Middle frontal gyrus (tissue), 1 donor: ENCODE data around the gene PTGES3.
"Not testable (repeated sequence)": the region's sequence is repeated elsewhere in the genome, so short reads cannot be mapped to it uniquely, and the experiment has no call there.

Experiments used
- DNase-seq: peaks from one replicate; pipeline ENCODE4 v3.0.0-alpha.2; 2015; ENCODE audit warnings: low spot score; ENCODE audit errors: extremely low spot score

The PTGES3 gene

DNA sequence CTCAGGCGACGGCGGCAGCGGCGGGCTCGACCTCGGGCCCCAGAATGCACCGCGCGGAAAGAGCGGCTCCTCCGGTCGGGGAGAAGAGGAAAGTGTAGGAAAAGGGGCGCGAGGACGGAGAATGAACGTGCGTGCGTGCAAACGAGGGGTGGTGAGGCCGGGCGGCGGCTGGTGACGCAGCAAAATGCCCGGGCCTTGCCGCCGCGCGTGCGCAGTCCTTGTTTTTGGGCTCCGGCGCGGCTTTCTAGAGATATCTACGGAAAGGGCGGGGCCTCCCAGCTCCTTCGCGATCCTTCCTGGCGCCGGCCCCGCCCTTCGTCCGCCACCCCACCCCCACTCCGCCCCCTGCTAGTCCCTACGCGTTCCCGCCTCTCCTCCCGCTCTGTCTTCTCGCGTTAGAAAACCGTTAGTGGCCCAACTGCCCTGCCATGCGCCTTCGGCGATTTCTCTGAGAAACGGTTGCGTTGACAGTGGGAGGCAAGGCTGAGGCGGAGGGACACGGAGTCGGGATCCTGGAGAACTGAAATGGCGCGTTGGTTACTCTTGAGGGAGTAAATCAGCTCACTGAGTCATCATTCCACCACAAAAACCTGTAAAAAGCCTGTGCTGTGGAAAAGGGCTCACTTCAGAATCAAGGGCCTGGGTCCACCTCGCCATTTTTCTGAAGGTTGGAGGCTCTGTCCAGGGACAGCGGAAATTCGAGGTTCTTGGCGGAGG lies at the start of gene PTGES3:
Gene PTGES3 (minus strand): TSS at position 156 of the 717 bp plus-strand sequence. CDS start 285 bp downstream, outside the sequence.
- DNase-seq = peak; percentile 92

DNA sequence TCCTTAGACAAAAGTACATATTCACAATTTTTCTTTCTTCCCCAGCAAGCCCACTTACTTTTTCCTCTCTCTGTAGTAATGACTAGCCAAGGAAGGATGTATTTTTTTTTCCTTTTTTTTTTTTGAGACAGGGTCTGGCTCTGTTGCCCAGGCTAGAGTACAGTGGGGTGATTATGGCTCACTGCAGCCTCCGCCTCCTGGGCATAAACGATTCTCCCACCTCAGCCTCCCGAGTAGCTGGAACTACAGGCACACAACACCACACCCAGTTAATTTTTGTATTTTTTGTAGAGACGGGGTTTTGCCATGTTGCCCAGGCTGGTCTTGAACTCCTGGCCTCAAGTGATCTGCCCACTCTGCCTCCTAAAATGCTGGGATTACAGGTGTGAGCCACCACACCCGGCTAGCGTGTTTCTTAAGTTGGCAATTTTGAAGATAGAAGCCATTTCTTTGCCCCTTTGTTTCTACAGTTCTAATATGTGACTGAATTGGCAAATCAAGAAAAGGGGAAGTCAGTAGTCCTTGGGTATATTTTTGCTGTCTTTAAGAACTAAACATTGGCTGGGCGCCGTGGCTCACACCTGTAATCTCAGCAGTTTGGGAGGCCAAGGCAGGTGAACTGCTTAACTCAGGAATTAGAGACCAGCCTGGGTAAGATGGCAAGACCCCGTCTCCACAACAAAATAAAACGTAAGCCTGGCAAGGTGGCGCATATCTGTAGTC lies 40.2 kb upstream of the PTGES3 start:
- DNase-seq = no peak

DNA sequence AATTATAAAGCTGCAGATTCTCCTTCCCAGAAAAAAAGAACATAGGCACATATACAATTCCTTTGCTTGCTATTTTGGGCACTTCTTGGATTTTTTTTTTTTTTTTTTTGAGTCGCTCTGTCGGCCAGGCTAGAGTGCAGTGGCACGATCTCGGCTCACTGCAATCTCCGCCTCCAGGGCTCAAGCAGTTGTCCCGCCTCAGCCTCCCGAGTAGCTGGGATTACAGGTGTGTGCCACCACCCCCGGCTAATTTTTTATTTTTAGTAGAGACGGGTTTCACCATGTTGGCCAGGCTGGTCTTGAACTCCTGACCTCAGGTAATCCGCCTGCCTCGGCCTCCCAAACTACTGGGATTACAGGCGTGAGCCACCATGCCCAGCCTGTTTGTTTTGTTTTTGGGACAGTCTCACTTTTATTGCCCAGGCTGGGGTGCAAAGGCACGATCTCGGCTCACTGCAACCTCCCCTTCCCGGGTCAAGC lies 38.2 kb upstream of the PTGES3 start:
- not testable (repeated sequence) for DNase-seq

DNA sequence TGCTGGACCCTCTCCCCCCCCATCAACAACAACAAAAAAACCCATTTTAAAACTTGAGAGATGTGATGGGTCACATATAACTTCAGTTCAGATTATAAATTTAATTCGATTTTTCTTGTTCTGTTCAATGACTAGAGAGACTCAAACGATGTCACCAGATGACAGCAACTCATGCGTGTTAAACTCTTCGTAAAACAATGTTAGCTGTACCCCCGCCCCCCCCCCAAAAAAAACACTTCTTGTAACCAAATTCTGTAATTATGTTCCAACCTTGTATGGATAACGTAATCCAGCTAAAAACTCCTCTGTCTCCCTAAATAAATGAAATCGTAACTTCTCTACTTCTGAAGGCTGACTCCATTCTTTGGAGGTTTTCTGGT lies 37.6 kb upstream of the PTGES3 start:
- DNase-seq = no peak

GRCh38 chr12:56724972-56725722 lies 37.1 kb upstream of the PTGES3 start, which contains the start of gene NACA:
Gene NACA, minus strand, starts transcription at chr12:56725299. Its CDS starts 778 bp downstream, at chr12:56724521.
- peak; percentile 97 for DNase-seq

- DNase-seq = no peak
Observed at GRCh38 chr12:56724701-56724971, 36.6 kb upstream of the PTGES3 start.

DNA sequence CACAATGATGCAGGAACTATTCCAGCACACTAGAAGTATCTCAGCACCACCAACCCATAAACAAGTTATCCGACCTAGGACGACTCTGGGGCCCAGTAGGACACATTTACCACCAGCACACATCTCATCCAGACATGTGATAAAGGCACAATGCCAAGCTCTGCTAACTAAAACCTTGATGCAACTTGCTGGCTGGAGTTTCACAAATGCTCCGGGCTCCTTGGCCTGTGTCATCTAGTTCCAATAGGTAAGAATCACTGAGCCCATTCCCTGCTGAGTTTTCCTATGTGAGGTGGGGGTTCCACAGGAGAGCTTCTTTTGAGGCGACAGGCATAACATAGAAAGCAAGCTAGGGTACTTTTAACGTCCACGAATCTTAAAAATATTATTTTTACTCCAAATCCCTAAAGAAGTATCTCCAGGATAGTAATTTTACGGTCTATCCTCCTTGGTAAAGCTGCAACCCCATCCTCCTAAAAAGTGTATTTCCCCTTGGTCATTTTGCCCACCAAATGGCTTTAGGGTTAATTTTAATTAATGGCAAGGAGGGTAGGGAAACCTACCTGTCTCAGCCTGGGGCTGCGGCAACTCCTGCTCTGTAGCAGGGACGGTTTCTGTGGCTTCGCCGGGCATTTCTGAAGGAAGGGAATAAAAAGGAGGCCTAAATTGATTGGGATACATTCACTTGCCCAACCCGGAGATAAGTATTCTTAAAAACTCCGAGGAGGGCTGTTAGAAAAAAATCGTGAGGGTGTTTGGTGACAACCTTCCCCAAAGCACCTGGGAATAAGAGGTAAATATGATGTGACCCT lies 36.0 kb upstream of the PTGES3 start:
- no peak for DNase-seq

GRCh38 chr12:56723352-56723751 lies 35.3 kb upstream of the PTGES3 start:
- DNase-seq = no peak

DNA sequence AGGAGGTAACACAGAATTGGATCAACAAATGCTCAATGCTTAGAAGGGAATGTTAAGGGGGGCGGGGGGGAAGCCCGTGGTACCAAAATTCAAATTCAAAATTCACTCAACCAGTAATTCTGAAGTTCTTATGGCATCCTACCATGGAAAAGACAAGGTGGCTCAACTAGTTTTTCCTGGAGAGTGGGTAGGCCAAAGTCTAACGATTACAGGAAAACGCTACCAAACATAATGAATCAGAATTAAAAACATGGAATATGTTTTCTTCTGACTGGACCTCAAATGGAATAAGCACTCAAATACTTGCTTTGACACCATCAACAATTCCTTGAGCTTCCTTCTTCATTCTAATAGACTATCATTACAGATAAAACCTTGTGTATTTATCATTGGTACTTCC lies 34.7 kb upstream of the PTGES3 start:
- no peak for DNase-seq

- DNase-seq = no peak
Observed at GRCh38 chr12:56721721-56722120, 33.6 kb upstream of the PTGES3 start.

DNA sequence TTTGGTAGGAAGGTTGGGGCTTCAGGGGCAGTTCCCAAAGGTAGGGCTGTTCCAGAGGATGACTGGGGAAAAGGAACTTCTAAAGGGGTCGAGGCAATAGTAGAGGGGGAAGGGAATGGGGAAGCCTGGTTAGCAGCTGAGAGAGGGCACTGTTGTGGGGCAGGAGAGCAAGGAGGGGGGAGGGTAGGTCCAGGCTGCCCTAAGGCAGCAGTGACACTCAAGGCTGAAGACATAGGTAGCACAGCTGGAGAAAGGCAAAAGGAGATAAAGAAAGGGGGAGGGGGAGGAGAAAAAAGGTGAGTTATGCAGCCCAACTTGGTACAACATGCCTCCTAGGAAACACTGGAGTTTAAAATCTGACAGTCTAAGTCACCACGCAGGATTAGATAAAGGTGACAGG lies 33.1 kb upstream of the PTGES3 start:
- no peak for DNase-seq

DNA sequence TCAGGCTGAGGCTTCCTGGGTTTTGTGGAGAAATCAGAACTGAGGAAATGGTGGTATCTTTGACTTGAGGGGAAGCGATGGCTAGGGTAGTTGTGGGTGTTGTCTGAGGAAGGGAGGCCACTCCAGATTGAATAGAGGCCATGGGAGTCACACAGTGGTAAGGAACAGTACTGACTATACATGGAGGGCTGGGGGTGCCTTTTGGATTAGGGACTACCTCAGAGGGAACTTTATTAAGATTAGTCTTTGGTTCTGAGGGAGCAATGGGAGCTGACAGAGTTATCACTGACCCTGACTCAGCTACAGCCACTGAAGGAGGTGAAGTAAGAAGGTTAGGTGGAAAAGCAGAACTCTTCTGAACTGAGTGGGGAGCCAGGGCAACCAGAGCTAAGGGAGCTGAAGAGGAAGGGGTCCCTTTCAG lies 32.7 kb upstream of the PTGES3 start:
- DNase-seq = no peak

- no peak for DNase-seq
Observed at GRCh38 chr12:56719056-56719455, 31.0 kb upstream of the PTGES3 start.

DNA sequence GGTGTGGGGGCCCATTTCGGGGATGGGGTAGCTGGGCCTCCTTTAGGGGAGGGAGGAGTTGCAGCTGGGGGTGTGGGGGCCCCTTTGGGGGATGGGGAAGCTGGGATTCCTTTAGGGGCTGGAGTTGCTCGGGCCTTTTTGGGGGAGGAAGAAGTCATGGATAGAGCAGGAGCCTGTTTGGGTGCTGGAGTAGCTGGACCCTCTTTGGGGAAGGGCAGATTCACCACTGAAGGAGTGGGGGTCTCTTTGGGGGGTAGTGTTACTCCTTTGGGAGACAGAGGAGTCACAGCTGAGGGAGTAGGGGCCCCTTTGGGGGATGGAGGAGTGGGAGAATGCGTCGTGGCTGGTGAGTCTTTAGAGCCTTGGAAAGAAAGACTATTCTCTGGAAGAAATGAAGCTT lies 30.6 kb upstream of the PTGES3 start:
- no peak for DNase-seq

DNA sequence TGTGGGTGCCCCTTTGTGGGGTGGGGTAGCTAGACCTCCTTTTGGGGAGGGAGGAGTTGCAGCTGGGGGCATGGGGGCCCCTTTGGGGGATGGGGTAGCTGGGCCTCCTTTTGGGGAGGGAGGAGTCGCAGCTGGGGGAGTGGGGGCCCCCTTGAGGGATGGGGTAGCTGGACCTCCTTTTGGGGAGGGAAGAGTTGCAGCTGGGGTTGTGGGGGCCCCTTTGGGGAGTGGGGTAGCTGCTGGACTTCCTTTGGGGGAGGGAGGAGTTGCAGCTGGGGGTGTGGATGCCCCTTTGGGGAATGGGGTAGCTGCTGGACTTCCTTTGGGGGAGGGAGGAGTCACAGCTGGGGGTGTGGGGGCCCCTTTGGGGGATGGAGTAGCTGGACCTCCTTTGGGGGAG lies 30.1 kb upstream of the PTGES3 start:
- no peak for DNase-seq

DNA sequence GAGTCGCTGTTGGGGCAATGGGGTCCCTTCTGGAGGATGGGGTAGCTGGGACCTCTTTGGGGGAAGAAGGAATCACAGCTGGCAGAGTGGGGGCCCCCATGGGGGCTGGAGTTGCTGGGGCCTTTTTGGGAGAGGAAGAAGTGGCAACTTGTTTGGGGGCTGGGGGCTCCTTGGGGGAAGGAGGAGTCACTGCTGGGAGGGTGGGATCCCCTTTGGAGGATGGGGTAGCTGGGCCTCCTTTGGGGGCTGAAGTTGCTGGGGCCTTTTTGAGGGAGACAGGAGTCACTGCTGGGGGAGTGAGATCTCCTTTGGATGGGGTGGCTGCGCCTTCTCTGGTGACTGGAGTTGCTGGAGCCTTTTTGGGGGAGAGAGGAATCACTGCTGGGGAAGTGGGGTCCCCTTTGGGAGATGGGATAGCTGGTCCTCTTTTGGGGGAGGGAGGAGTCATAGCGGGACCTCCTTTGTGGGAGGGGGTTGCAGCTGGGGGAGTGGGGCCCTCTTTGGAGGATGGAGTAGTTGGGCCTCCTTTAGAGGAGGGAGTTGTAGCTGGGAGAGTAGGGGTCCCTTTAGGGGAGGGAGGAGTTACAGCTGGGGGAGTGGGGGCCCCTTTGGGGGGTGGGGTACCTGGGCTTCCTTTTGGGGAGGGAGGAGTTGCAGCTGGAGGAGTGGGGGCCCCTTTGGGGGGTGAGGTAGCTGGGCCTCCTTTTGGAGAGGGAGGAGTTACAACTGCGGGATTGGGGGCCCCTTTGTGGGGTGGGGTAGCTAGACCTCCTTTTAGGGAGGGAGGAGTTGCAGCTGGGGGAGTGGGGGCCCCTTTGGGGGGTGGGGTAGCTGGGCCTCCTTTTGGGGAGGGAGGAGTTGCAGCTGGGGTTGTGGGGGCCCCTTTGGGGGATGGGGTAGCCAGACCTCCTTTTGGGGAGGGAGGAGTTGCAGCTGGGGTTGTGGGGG lies 29.1 kb upstream of the PTGES3 start:
- no peak for DNase-seq

DNA sequence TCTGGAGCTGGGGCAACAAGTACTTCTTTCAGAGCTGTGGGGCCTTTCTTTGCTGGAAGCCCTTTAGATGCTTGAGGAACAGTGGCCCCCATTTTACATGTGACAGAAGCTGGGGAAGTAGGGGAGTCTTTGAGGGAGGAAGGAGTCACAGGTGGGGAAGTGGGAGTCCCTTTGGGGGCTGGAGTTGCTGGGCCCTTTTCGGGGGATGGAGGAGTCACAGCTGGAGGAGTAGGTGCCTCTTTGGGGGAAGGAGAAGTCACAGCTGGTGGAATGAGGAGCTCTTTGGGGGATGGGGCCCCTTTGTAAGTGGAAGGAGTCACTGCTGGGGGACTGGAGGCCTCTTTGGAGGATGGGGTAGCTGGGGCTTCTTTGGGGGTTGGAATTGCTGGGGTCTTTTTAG lies 28.4 kb upstream of the PTGES3 start:
- DNase-seq = no peak

GRCh38 chr12:56715798-56716197 lies 27.7 kb upstream of the PTGES3 start:
- no peak for DNase-seq

DNA sequence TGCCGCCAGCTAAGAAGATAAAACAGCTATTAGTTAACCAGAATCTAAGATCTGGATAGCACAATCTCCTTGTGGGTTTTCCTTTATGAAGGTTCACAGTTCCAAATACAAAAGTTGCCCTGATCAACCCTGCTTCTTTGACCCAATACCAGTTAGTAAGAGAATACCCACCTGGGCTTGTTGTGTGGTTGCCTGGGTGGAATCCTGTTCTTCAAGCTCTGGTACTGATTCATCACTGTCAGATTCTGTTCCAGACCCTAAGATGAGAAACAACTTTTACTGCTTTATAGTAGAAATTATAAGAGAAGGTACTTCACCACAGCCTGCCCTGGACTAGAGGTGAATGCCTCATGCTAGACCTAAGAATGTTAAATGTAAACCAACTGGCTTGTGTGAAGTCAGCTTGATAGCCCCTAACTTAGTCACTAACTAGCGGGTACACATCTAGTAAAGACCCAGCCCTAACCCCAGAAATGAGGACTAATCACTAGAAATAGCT lies 26.4 kb upstream of the PTGES3 start:
- no peak for DNase-seq

GRCh38 chr12:56713345-56713744 lies 25.3 kb upstream of the PTGES3 start:
- no peak for DNase-seq
